GM19467 (cell line): ENCODE data around the gene WIZ.
"Not testable (repeated sequence)": the region's sequence is repeated elsewhere in the genome, so short reads cannot be mapped to it uniquely, and the experiment has no call there.

Source experiments
- ATAC-seq: cut with Tn5 transposase; IDR thresholded peaks from one replicate; pipeline ENCODE4 v1.9.1; 2021; ENCODE audit warnings: mild to moderate bottlenecking, moderate library complexity; ENCODE audit not compliant: unreplicated experiment

The WIZ gene

GRCh38 chr19:15449620-15450527 is at the start of gene WIZ:
Gene WIZ, minus strand, starts transcription at chr19:15449956. Its CDS starts 1,649 bp downstream, at chr19:15448307.
- ATAC-seq, result no peak

GRCh38 chr19:15498910-15499309 is 49.2 kb upstream of the WIZ start:
- ATAC-seq, result no peak

- ATAC-seq, result no peak
Measured at GRCh38 chr19:15498156-15498858, 48.6 kb upstream of the WIZ start.

GRCh38 chr19:15495151-15495550 is 45.4 kb upstream of the WIZ start:
- ATAC-seq, result no peak

GRCh38 chr19:15488489-15489226 is 38.9 kb upstream of the WIZ start:
- no peak for ATAC-seq

GRCh38 chr19:15487038-15487437 is 37.3 kb upstream of the WIZ start:
- no peak for ATAC-seq

- ATAC-seq, result not testable (repeated sequence)
Measured at GRCh38 chr19:15485768-15486167, 36.0 kb upstream of the WIZ start.

GRCh38 chr19:15480996-15481395 is 31.2 kb upstream of the WIZ start:
- ATAC-seq, result not testable (repeated sequence)

- no peak for ATAC-seq
Measured at GRCh38 chr19:15479391-15480345, 29.9 kb upstream of the WIZ start, which contains the start of gene PGLYRP2. Gene PGLYRP2, minus strand, starts transcription at chr19:15479501. Its CDS starts 130 bp downstream, at chr19:15479371.

- no peak for ATAC-seq
Measured at GRCh38 chr19:15476325-15476724, 26.6 kb upstream of the WIZ start.

- ATAC-seq, result no peak
Measured at GRCh38 chr19:15475611-15476010, 25.9 kb upstream of the WIZ start.

- no peak for ATAC-seq
Measured at GRCh38 chr19:15475169-15475568, 25.4 kb upstream of the WIZ start.

GRCh38 chr19:15473821-15474220 is 24.1 kb upstream of the WIZ start:
- not testable (repeated sequence) for ATAC-seq

GRCh38 chr19:15471639-15472101 is 21.9 kb upstream of the WIZ start:
- no peak for ATAC-seq

- ATAC-seq, result no peak
Measured at GRCh38 chr19:15469513-15470297, 19.9 kb upstream of the WIZ start.

- no peak for ATAC-seq
Measured at GRCh38 chr19:15468675-15469512, 19.1 kb upstream of the WIZ start.

- no peak for ATAC-seq
Measured at GRCh38 chr19:15467734-15468214, 18.0 kb upstream of the WIZ start.
